Peyer's patch (tissue), 4 donors: ENCODE data around the gene PLEKHH1. TPM values are rescaled to one million over a fixed set of nuclear protein-coding genes. Genes with fewer than 3 reads are reported as not detected.

ENCODE experiments used
- DNase-seq, 3 donors: peaks; one replicate each; pipeline ENCODE4 v3.0.0-alpha.2; 2017 to 2019
- H3K27ac ChIP-seq, 4 donors: fragments of 200-600 bp; sonication (generic); one replicate each; pipeline ENCODE4 v1.5.1; 2016 to 2019
- H3K27me3 ChIP-seq, 2 donors: fragments of 200-600 bp; sonication (generic); one replicate each; pipeline ENCODE4 v1.5.1; 2019
- H3K36me3 ChIP-seq, 3 donors: fragments of 200-600 bp; sonication (generic); one replicate each; pipeline ENCODE4 v1.5.1; 2016 to 2019
- H3K4me1 ChIP-seq, 4 donors: fragments of 200-600 bp; sonication (generic); one replicate each; pipeline ENCODE4 v1.5.1; 2016 to 2019
- H3K4me3 ChIP-seq, 4 donors: fragments of 200-600 bp; sonication (generic); 1 replicate in 3 of 4; 2 replicates in 1 of 4; pipeline ENCODE4 v1.5.1; 2016 to 2019; ENCODE audit warnings: mild to moderate bottlenecking in 1 of 4
- H3K9me3 ChIP-seq, 4 donors: fragments of 200-600 bp; sonication (generic); one replicate each; pipeline ENCODE4 v1.5.1; 2016 to 2019; ENCODE audit warnings: mild to moderate bottlenecking in 1 of 4
- CTCF ChIP-seq, 6 experiments: fragments of 450-650 bp in 4 of 6; fragments of 200-600 bp in 2 of 6; sonication (generic) in 1 of 6; IDR thresholded peaks; one replicate each; pipeline ENCODE4 v1.5.1; 2017 to 2019; ENCODE audit warnings: antibody characterized with exemption in 6 of 6, mild to moderate bottlenecking in 3 of 6, moderate library complexity in 1 of 6
- POLR2A ChIP-seq, 2 donors: fragments of 450-650 bp; IDR thresholded peaks; one replicate each; pipeline ENCODE4 v1.5.1; 2017; ENCODE audit warnings: antibody characterized with exemption in 2 of 2, mild to moderate bottlenecking in 2 of 2, moderate library complexity in 2 of 2
- small RNA-seq, 2 donors: library from RNA; depleted of rRNA; stranded (forward); fragments of <200 nt; gene quantifications; one replicate each; pipeline ENCODE3, GENCODE V24; 2016
- total RNA-seq, 4 donors: library from RNA; depleted of rRNA; stranded (reverse); fragments of >200 nt; gene quantifications; one replicate each; pipeline ENCODE4 v1.1.0, GENCODE V29; 2016

Gene PLEKHH1
- total RNA-seq, 4 donors from 2014 or later, result 68.5 to 142 (median 92.0) TPM

GRCh38 chr14:67636361-67636919 is 103.3 kb downstream of the PLEKHH1 start:
- Histone ChIP-seq H3K36me3 (no peaks in the 10 kb centered on the region), H3K27me3 (no peaks in the 10 kb centered on the region), H3K4me3 (no peak overlapping the region), H3K9me3 (no peaks in the 10 kb centered on the region), H3K4me1 (no peaks in the 10 kb centered on the region), H3K27ac (peak overlapping the region in 2 of 4 donors; percentile 43 to 63)
- peak in 1 of 3 donors; percentile 48 for DNase-seq
- TF ChIP-seq CTCF (IDR thresholded peaks at IDR 0.05), result no peak
- TF ChIP-seq POLR2A (IDR thresholded peaks at IDR 0.05), result no peak

GRCh38 chr14:67638642-67639041 is 105.6 kb downstream of the PLEKHH1 start:
- DNase-seq, result no peak
- no peaks in the 10 kb centered on the region for H3K27me3 ChIP-seq
- H3K27ac ChIP-seq, result no peak overlapping the region
- H3K4me3 ChIP-seq, result no peak overlapping the region
- H3K36me3 ChIP-seq, result no peaks in the 10 kb centered on the region
- H3K4me1 ChIP-seq, result no peaks in the 10 kb centered on the region
- TF ChIP-seq CTCF (IDR thresholded peaks at IDR 0.05) (no peak), POLR2A (IDR thresholded peaks at IDR 0.05) (no peak)
- no peaks in the 10 kb centered on the region for H3K9me3 ChIP-seq

Small RNA genes lying within 50 kb of the gene (small RNA-seq; reads per million reads assigned to genes)
- gene AL132640.3, result 0 reads per million in 2 donors
- 0 reads per million in 2 donors for gene RF00019

Other genes with a start within 250 kb of the PLEKHH1 start
- 10 to 100 TPM; 67.0 to 93.3 (median 78.5) TPM for gene ATP6V1D, start 173.5 kb upstream of the PLEKHH1 start, total RNA-seq
- 10 to 100 TPM; 27.1 to 74.3 (median 35.9) TPM for gene EIF2S1, start 173.0 kb upstream of the PLEKHH1 start, total RNA-seq
- 10 to 100 TPM; 19.7 to 40.3 (median 33.6) TPM for gene PLEK2, start 121.1 kb upstream of the PLEKHH1 start, total RNA-seq
- 10 to 100 TPM in 3 of 4 donors, 1 to 10 TPM in 1; 8.3 to 39.7 (median 31.7) TPM for gene TMEM229B, start 44.6 kb upstream of the PLEKHH1 start, total RNA-seq
- 10 to 100 TPM; 25.6 to 45.7 (median 28.1) TPM for gene PIGH, start 67.0 kb downstream of the PLEKHH1 start, total RNA-seq
- gene ARG2, start 86.6 kb downstream of the PLEKHH1 start, total RNA-seq, result 100 to 1,000 TPM in 1 of 4 donors, 10 to 100 TPM in 3; 13.2 to 125 (median 67.6) TPM
- gene VTI1B, start 141.3 kb downstream of the PLEKHH1 start, total RNA-seq, result 10 to 100 TPM; 57.4 to 75.5 (median 63.3) TPM
- gene RDH11, start 162.5 kb downstream of the PLEKHH1 start, total RNA-seq, result 10 to 100 TPM; 24.8 to 53.6 (median 41.6) TPM
- not detected for gene RDH12, start 168.6 kb downstream of the PLEKHH1 start, total RNA-seq